Endometrium (tissue), 2 donors: ENCODE data around the gene TCP1.
"Not testable (repeated sequence)": the region's sequence is repeated elsewhere in the genome, so short reads cannot be mapped to it uniquely, and the experiment has no call there.

Source experiments
- FAIRE-seq: peaks from 2 replicates; lab custom pipeline; 2012; peaks lifted over from hg19 to GRCh38; lab: Jason Lieb, UNC
- donor health status: control.
- donor health status: control.

Gene TCP1

DNA sequence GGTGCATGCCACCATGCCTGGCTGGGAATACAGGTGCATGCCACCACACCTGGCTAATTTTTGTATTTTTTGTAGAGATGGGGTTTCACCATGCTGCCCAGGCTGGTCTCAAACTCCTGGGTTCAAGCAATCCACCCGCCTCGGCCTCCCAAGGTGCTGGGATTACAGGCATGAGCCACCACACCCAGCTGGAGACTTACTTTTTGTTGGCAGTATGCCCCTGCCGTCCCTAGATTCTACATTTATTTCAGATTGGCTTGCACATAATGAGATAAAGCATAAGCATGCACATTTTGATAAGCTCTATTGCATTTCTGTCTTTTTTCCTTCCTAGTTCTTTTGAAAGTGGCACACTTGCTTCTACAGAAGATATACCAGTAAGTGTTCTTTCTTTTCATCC lies 27.4 kb upstream of the TCP1 start:
- not testable (repeated sequence) for FAIRE-seq

GRCh38 chr6:159815410-159815809 lies 26.0 kb upstream of the TCP1 start:
- no peak for FAIRE-seq

GRCh38 chr6:159813781-159814180 lies 24.4 kb upstream of the TCP1 start:
- no peak for FAIRE-seq

GRCh38 chr6:159809149-159809548 lies 19.7 kb upstream of the TCP1 start:
- no peak for FAIRE-seq

- no peak for FAIRE-seq
Observed at GRCh38 chr6:159808647-159809046, 19.2 kb upstream of the TCP1 start.

- no peak for FAIRE-seq
Observed at GRCh38 chr6:159807150-159807858, 17.9 kb upstream of the TCP1 start.

- FAIRE-seq = no peak
Observed at GRCh38 chr6:159806021-159806458, 16.6 kb upstream of the TCP1 start.

DNA sequence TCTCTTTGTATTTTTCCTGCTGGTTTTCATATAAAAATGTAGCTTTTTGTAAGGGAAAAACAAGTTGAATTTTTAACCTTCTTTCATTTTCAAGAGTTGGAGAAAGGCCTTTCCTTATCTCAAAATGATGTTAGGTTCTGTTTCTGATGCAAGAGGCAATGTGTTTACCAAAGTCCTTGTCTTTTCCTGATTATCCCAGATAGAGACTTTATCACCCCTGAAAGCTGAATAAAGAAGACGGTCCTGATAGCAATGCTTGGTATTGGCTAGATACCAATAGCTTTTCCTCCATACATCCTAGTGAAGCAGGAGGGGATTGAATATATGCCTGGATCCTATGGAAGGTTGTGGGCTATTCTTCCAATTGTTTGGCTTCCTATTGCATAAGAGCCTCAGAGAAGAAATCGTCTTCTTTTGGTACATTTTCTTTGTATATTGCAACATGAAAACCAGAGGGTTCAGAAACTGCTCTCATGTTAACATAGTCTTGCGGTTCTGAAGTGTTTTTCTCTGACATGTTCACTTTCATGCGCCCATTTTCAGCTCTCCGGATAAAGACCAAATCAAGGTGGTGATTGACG lies 16.1 kb upstream of the TCP1 start:
- FAIRE-seq = no peak

DNA sequence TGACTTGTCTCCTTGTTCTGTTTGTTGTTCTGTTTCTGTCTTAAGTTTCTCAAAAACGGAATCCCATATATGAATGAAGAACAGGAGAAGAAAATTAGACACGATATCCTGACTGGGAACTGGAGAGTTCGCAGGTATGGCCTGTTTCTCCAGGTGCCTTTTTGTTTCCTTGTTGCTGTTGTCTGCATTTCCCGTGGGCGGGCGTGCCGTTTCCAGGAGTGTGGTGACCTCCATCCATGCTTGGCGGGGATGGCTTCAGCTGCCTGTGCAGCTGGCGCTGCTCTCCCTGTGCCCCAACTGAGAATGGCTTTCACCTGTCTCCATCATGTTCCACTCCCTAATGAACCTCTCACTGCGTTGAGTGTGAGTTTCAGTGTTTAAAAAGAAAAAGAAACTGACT lies 15.1 kb upstream of the TCP1 start:
- no peak for FAIRE-seq

DNA sequence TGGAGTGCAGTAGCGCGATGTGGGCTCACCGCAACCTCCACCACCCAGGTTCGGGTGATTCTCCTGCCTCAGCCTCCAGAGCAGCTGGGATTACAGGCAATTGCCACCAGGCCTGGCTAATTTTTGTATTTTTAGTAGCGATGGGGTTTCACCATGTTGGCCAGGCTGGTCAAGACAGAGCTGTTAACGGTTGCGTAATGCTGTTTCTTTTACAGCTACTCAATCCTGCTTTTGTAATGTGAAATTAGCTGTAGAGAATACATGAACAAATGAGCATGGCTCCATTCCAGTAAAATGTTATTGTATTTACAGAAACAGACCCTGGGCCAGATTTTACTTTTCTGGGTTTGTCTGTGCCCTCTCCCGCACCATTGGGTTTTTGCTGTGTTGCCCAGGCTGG lies 12.5 kb upstream of the TCP1 start:
- no peak for FAIRE-seq

DNA sequence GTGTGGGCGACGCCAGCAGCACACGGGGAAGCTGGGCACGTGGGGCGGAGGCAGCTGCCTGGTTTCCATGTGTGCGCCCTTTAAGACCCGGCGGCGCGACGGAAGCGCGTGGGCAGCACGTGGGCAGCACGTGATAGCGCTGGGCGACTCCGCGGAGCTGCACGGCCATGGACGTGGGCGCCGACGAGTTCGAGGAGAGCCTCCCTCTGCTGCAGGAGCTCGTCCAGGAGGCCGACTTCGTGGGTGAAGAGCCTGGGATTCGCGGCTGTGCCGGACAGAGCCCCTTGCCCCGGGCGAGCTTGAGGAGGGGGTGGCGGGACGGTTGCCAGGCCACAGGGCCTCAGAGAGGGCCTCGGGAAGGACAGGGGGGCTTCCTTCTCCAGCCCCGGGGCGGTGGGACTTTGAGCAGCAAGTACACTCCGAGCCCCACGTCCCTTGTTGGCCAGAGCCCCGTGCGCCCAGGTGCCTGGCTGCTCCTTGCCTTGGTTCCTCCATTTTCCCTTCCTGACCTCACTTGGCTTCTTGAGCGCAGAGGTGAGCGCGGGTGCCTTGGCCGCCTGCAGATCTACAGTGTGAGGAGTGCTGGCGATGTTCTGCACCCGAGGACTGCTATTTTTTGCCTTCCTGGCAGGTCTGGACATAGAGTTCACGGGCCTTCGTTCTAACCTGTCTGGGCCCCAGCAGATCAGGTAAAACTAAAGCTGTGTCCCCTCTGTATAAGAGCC lies 10.9 kb upstream of the TCP1 start, which contains the start of gene PNLDC1:
TSS of gene PNLDC1 (plus strand) at position 136 of the 725 bp plus-strand sequence. CDS start at position 168, 32 bp downstream.
- no peak for FAIRE-seq

- no peak for FAIRE-seq
Observed at GRCh38 chr6:159797554-159797953, 8.2 kb upstream of the TCP1 start.

DNA sequence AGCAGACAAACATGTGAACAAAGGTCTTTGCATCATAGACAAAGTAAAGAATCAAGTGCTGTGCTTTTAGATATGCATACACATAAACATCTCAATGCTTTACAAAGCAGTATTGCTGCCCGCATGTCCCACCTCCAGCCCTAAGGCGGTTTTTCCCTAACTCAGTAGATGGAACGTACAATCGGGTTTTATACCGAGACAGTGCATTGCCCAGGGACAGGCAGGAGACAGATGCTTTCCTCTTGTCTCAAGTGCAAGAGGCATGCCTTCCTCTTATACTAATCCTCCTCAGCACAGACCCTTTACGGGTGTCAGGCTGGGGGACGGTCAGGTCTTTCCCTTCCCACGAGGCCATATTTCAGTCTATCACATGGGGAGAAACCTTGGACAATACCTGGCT lies 5.6 kb upstream of the TCP1 start:
- not testable (repeated sequence) for FAIRE-seq

DNA sequence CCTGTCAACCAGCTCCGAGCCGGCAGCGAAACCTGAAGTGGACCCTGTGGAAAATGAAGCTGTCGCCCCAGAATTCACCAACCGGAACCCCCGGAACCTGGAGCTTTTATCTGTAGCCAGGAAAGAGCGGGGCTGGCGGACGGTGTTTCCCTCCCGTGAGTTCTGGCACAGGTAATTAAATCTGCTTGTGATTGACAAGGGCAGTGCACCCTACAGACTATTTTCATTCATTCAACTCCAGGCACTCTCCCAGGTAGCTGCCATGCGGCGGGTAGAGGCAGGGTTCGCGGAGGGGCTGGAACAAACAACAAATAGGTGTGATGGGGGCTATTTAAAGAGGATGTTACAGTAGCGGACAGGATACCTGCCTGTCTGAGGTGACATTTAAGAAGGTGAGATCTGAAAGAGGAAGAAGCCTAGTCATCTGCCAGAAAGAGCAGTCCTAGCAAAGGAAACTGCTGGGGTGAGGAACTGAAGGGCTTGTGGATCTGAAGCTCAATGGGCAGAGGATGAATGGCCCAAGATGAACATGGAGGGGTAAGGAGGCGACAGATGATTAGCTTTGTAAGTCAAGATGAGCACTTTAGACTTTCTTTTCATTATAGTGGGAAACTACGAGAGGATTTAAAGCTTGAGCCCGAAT lies 1.7 kb upstream of the TCP1 start:
- no peak for FAIRE-seq

DNA sequence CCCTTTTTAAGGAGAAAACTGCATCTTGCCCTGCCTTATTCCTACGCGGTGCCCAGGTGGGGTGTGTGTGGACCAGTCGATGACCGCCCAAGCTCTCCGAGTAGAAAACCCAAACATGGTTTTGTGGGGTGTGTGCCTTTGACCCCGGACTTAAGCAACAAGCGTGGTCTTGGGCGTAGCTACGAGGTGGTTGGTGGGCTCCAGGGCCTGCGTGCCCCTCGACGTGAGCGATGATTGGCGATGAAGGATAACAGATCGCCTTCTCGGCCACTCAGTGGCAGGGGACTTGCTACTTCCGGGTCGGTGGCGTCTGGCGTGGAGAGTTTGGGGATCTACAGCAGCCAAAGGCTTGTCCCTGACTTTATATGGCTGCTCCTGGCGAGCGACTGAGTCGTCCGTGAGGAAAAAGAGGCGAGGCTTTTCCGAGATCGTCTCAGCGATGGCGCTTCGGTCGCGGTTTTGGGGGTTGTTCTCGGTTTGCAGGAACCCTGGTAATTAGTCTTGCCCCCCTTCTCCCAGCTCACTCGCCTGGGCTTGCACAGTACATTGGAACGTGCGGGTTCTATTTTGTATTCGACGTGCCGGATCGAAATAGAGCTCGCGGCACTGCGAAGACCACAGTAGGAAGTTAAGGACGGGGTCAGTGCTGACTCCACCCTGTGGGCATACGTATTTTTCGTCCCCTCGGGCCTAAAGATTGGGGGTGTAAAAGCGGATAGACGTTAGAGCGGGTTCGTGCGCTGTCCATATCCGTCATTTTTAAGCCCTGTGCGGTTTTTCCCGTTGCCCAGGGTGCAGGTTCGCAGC lies 950 bp upstream of the TCP1 start, which contains the start of gene MRPL18:
TSS of gene MRPL18 (plus strand) at position 319 of the 807 bp plus-strand sequence. CDS start at position 440, 121 bp downstream.
- FAIRE-seq = peak; percentile 80

GRCh38 chr6:159788753-159789376 lies 537 bp downstream of the TCP1 start:
- no peak for FAIRE-seq

GRCh38 chr6:159788276-159788675 lies 1.1 kb downstream of the TCP1 start:
- FAIRE-seq = no peak

GRCh38 chr6:159778542-159779103 lies 10.8 kb downstream of the TCP1 start:
- FAIRE-seq = no peak

- no peak for FAIRE-seq
Observed at GRCh38 chr6:159778131-159778530, 11.3 kb downstream of the TCP1 start.

DNA sequence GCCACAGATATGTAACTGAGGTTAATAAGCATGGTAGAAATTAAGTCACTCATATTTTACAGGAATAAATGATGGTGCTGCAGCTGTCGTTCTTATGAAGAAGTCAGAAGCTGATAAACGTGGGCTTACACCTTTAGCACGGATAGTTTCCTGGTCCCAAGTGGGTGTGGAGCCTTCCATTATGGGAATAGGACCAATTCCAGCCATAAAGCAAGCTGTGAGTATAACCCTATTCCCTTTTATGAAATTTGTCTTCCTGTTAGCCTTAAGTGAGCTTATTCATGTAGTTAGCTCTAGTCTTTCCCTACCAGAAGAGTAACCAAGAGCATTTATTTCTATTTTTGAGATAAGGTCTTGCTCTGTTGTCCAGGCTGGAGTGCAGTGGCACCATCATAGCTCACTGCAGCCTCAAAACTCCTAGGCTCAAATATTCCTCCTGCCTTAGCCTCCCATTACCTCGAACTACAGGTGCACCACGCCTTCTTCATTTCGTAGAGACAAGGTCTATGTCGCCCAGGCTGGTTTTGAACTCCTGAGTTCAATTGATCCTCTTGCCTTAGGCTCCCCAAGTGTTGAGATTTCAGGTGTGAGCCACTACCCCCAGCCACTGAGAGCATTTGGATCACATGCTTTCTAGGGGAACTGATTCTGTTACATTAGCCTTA lies 12.0 kb downstream of the TCP1 start:
- no peak for FAIRE-seq
